Transverse colon (tissue), 4 donors: ENCODE measurements around the gene PPP1CA.

Experiments used
- EP300 ChIP-seq: sonication (generic); formaldehyde crosslinking; IDR thresholded peaks from one replicate; pipeline ENCODE4 v1.6.1; 2017; ENCODE audit warnings: antibody characterized with exemption, low read depth
- POLR2A ChIP-seq: fragments of 450-650 bp; IDR thresholded peaks from one replicate; pipeline ENCODE4 v1.6.1; 2016; ENCODE audit warnings: antibody characterized with exemption, mild to moderate bottlenecking, moderate library complexity
- POLR2AphosphoS5 ChIP-seq, 3 donors: sonication (generic); formaldehyde crosslinking; IDR thresholded peaks; one replicate each; pipeline ENCODE4 v1.6.1; 2016; ENCODE audit warnings: antibody characterized with exemption in 3 of 3
- TF ChIP-seq, protein P1 (sequence below), 5 experiments: fragments of 200-600 bp in 3 of 5; fragments of 450-650 bp in 2 of 5; sonication (generic) in 3 of 5; IDR thresholded peaks; 1 replicate in 2 of 5; 2 replicates in 3 of 5; pipeline ENCODE4 v1.5.1; 2016 to 2017; ENCODE audit warnings: antibody characterized with exemption in 5 of 5, inconsistent platforms in 3 of 5, mild to moderate bottlenecking in 2 of 5, moderate library complexity in 1 of 5

DNA sequence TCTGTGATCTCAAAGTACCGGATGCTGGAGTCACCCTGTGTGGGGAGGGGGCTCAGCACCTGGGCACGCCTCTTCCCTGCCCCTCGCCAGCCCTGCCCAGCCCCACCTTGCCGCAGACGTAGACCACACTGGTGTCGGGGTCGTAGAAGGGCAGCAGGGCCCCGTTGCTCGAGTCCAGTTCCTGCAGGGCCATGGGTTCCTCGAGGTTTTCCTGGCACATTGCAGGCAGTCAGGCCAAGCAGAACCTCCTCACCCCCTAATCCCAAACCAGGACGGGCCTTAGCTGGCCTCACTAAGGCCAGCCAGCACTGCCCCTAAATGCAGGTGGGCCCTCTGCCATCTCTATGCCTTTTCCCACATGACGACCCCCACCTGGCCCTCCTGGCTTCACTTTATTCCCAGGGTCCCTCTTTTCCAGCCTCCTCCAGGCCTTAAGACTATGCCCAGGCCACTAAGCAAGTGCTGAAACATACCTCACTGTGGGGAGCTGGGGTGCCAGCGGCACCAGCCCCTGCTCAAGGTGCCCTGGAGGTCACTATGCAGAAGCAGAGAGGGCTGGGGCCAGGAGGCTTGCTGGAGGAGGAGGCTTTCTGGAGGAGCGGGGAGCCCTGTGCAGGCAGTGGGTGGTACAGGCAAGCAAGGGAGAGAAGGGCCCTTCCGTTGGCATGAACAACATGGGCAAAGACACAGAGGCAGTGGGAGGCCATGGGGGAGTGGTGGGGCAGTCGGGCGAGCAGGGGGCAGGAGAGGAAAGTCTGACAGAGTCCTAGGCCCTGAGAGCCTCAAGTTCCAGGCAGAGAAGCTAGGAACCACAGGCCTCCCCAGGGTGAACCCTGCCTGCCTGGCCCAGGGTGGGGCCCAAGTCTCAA lies 38.8 kb upstream of the PPP1CA start:
- TF ChIP-seq, protein P1, sequence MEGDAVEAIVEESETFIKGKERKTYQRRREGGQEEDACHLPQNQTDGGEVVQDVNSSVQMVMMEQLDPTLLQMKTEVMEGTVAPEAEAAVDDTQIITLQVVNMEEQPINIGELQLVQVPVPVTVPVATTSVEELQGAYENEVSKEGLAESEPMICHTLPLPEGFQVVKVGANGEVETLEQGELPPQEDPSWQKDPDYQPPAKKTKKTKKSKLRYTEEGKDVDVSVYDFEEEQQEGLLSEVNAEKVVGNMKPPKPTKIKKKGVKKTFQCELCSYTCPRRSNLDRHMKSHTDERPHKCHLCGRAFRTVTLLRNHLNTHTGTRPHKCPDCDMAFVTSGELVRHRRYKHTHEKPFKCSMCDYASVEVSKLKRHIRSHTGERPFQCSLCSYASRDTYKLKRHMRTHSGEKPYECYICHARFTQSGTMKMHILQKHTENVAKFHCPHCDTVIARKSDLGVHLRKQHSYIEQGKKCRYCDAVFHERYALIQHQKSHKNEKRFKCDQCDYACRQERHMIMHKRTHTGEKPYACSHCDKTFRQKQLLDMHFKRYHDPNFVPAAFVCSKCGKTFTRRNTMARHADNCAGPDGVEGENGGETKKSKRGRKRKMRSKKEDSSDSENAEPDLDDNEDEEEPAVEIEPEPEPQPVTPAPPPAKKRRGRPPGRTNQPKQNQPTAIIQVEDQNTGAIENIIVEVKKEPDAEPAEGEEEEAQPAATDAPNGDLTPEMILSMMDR (IDR thresholded peaks at IDR 0.05) = no peak
- TF ChIP-seq POLR2AphosphoS5 (IDR thresholded peaks at IDR 0.05) = no peak
- TF ChIP-seq POLR2A = no peak
- no peak for TF ChIP-seq EP300
